ENCODE results near the gene TECTB.
"Not testable (repeated sequence)": the region's sequence is repeated elsewhere in the genome, so short reads cannot be mapped to it uniquely, and the experiment has no call there.

The TECTB gene

GRCh38 chr10:112283100-112283499 lies at the start of gene TECTB:
Gene TECTB (plus strand): TSS chr10:112283400. CDS start chr10:112283735, 335 bp downstream.
- no peak for DNase-seq

GRCh38 chr10:112235141-112235540 lies 48.1 kb upstream of the TECTB start:
- no peak for DNase-seq

GRCh38 chr10:112235920-112236319 lies 47.3 kb upstream of the TECTB start:
- DNase-seq: no peak

GRCh38 chr10:112236486-112236885 lies 46.7 kb upstream of the TECTB start:
- DNase-seq: no peak

GRCh38 chr10:112239347-112239746 lies 43.9 kb upstream of the TECTB start:
- no peak for DNase-seq

GRCh38 chr10:112240441-112240840 lies 42.8 kb upstream of the TECTB start:
- no peak for DNase-seq

- no peak for DNase-seq
These were observed 41.4 kb upstream of the TECTB start for GRCh38 chr10:112241651-112242341.

- DNase-seq: no peak
These were observed 40.4 kb upstream of the TECTB start for GRCh38 chr10:112242769-112243168.

GRCh38 chr10:112243713-112244112 lies 39.5 kb upstream of the TECTB start:
- DNase-seq: no peak

GRCh38 chr10:112244197-112244596 lies 39.0 kb upstream of the TECTB start:
- no peak for DNase-seq

GRCh38 chr10:112247791-112248190 lies 35.4 kb upstream of the TECTB start:
- no peak for DNase-seq

GRCh38 chr10:112248584-112249295 lies 34.5 kb upstream of the TECTB start:
- DNase-seq: no peak

GRCh38 chr10:112249722-112250121 lies 33.5 kb upstream of the TECTB start:
- DNase-seq: no peak

- no peak for DNase-seq
These were observed 32.6 kb upstream of the TECTB start for GRCh38 chr10:112250555-112250954.

GRCh38 chr10:112251238-112251637 lies 32.0 kb upstream of the TECTB start:
- DNase-seq: not testable (repeated sequence)

GRCh38 chr10:112258407-112258806 lies 24.8 kb upstream of the TECTB start:
- DNase-seq: no peak

- DNase-seq: no peak
These were observed 23.5 kb upstream of the TECTB start for GRCh38 chr10:112259688-112260087.

- no peak for DNase-seq
These were observed 22.4 kb upstream of the TECTB start for GRCh38 chr10:112260831-112261230.

- DNase-seq: no peak
These were observed 21.8 kb upstream of the TECTB start for GRCh38 chr10:112261281-112261822.

GRCh38 chr10:112262546-112262945 lies 20.7 kb upstream of the TECTB start:
- no peak for DNase-seq

- DNase-seq: no peak
These were observed 17.5 kb upstream of the TECTB start for GRCh38 chr10:112265745-112266144.

- no peak for DNase-seq
These were observed 13.9 kb upstream of the TECTB start for GRCh38 chr10:112269266-112269665.

GRCh38 chr10:112271982-112272381 lies 11.2 kb upstream of the TECTB start:
- DNase-seq: no peak

GRCh38 chr10:112274831-112275230 lies 8.4 kb upstream of the TECTB start:
- no peak for DNase-seq

Data from DMS153 (cell line).